SK-N-MC (cell line): ENCODE results near the gene DIPK1B.
A peak's percentile ranks its signal among the peaks of the same experiment; 100 is the strongest.

ENCODE experiments used
- DNase-seq: peaks from one replicate; pipeline ENCODE4 v3.0.0-alpha.2; 2011; ENCODE audit warnings: low read depth, low spot score
- H3K27ac ChIP-seq: fragments of 200-600 bp; sonication (generic); 2 replicates; pipeline ENCODE4 v1.5.1; 2016; ENCODE audit warnings: mixed run types
- H3K36me3 ChIP-seq: fragments of 200-600 bp; sonication (generic); 2 replicates; pipeline ENCODE4 v1.6.1; 2017; ENCODE audit warnings: antibody characterized with exemption, low read length, mixed read lengths; ENCODE audit not compliant: insufficient read depth
- H3K4me3 ChIP-seq: fragments of 200-600 bp; sonication (generic); 2 replicates; pipeline ENCODE4 v1.5.1; 2016
- H3K9ac ChIP-seq: fragments of 200-600 bp; sonication (generic); 2 replicates; pipeline ENCODE4 v1.8.0; 2017; ENCODE audit warnings: mixed run types, mixed read lengths; ENCODE audit not compliant: insufficient read length
- H3K9me3 ChIP-seq: fragments of 200-600 bp; sonication (generic); 2 replicates; pipeline ENCODE4 v1.6.1; 2017; ENCODE audit warnings: low read depth, mild to moderate bottlenecking, antibody characterized with exemption, low read length, moderate library complexity, mixed read lengths
- EZH2 ChIP-seq: fragments of 200-600 bp; sonication (generic); IDR thresholded peaks from one replicate; pipeline ENCODE4 v1.6.1; 2017; ENCODE audit warnings: antibody characterized with exemption
- FOXP2 ChIP-seq: optimal IDR thresholded peaks from 2 replicates; pipeline ENCODE3; 2011; ENCODE audit warnings: mild to moderate bottlenecking, moderate library complexity; ENCODE audit not compliant: insufficient read depth; ENCODE audit errors: extremely low read length, control extremely low read depth
- POLR2AphosphoS5 ChIP-seq: IDR thresholded peaks from 2 replicates; pipeline ENCODE4 v1.6.1; 2012; ENCODE audit warnings: mild to moderate bottlenecking, low read depth, low read length, borderline replicate concordance

The DIPK1B gene

GRCh38 chr9:136722969-136723356 is 10.6 kb downstream of the DIPK1B start:
- no peak for DNase-seq
- Histone ChIP-seq H3K9me3 (no peaks in the 10 kb centered on the region), H3K9ac (no peak overlapping the region), H3K4me3 (no peak overlapping the region), H3K36me3 (peaks cover 40% of the 10 kb centered on the region), H3K27ac (no peak overlapping the region)
- TF ChIP-seq POLR2AphosphoS5 = 0 out of 2 replicates have a peak, but pooled peaks have one; percentile 14
- TF ChIP-seq FOXP2 = no peak

- Histone ChIP-seq H3K4me3 (no peak overlapping the region), H3K36me3 (peaks cover 40% of the 10 kb centered on the region), H3K9me3 (no peaks in the 10 kb centered on the region), H3K27ac (peak overlapping the region; percentile 67; the same call in 1 of the 2 replicates), H3K9ac (no peak overlapping the region)
- TF ChIP-seq POLR2AphosphoS5 (no peak; the same call in 1 of the 2 replicates), FOXP2 (no peak), EZH2 (no peak)
- no peak for DNase-seq
Measured at GRCh38 chr9:136723362-136723976, 11.1 kb downstream of the DIPK1B start.

- peak overlapping the region; percentile 67 for H3K27ac ChIP-seq
- TF ChIP-seq FOXP2 = no peak
- no peak for TF ChIP-seq EZH2
- no peak for TF ChIP-seq POLR2AphosphoS5
- H3K9ac ChIP-seq = no peak overlapping the region
- H3K9me3 ChIP-seq = no peaks in the 10 kb centered on the region
- H3K4me3 ChIP-seq = no peak overlapping the region
- peaks cover 40% of the 10 kb centered on the region for H3K36me3 ChIP-seq
- DNase-seq = no peak
Measured at GRCh38 chr9:136723989-136724388, 11.6 kb downstream of the DIPK1B start.

GRCh38 chr9:136724772-136725171 is 12.4 kb downstream of the DIPK1B start:
- no peak for DNase-seq
- TF ChIP-seq POLR2AphosphoS5 = no peak
- TF ChIP-seq FOXP2 = no peak
- TF ChIP-seq EZH2 = no peak
- Histone ChIP-seq H3K9ac (no peak overlapping the region), H3K9me3 (no peaks in the 10 kb centered on the region), H3K27ac (peak overlapping the region; percentile 67), H3K4me3 (no peak overlapping the region), H3K36me3 (peaks cover 40% of the 10 kb centered on the region)

- Histone ChIP-seq H3K9ac (peak overlapping the region; percentile 98), H3K27ac (peak overlapping the region; percentile 25; the same call in 1 of the 2 replicates), H3K4me3 (peak overlapping the region; percentile 82), H3K36me3 (peaks cover 40% of the 10 kb centered on the region), H3K9me3 (no peaks in the 10 kb centered on the region)
- no peak for TF ChIP-seq FOXP2
- no peak for TF ChIP-seq EZH2
- no peak for TF ChIP-seq POLR2AphosphoS5
- no peak for DNase-seq
Measured at GRCh38 chr9:136725612-136726011, 13.2 kb downstream of the DIPK1B start.

- Histone ChIP-seq H3K9ac (peak overlapping the region; percentile 98), H3K9me3 (no peaks in the 10 kb centered on the region), H3K36me3 (peaks cover 40% of the 10 kb centered on the region), H3K4me3 (peak overlapping the region; percentile 82), H3K27ac (peak overlapping the region; percentile 25)
- DNase-seq = no peak
- no peak for TF ChIP-seq EZH2
- no peak for TF ChIP-seq POLR2AphosphoS5
- TF ChIP-seq FOXP2 = no peak
Measured at GRCh38 chr9:136726118-136726517, 13.7 kb downstream of the DIPK1B start.

GRCh38 chr9:136726631-136727191 is 14.3 kb downstream of the DIPK1B start:
- Histone ChIP-seq H3K4me3 (peak overlapping the region; percentile 82), H3K27ac (peak overlapping the region; percentile 25), H3K36me3 (peaks cover 40% of the 10 kb centered on the region), H3K9ac (peak overlapping the region; percentile 98), H3K9me3 (no peaks in the 10 kb centered on the region)
- no peak for DNase-seq
- TF ChIP-seq POLR2AphosphoS5 = no peak
- no peak for TF ChIP-seq FOXP2
- TF ChIP-seq EZH2 = no peak

- DNase-seq = no peak
- Histone ChIP-seq H3K9ac (peak overlapping the region; percentile 98), H3K27ac (peak overlapping the region; percentile 74), H3K9me3 (no peaks in the 10 kb centered on the region), H3K4me3 (peak overlapping the region; percentile 82), H3K36me3 (peaks cover 39% of the 10 kb centered on the region)
- TF ChIP-seq EZH2 = no peak
- TF ChIP-seq FOXP2 = no peak
- TF ChIP-seq POLR2AphosphoS5 = peak; percentile 98
Measured at GRCh38 chr9:136728080-136728547, 15.7 kb downstream of the DIPK1B start.
